ENCODE measurements around the gene ABTB1.

Gene ABTB1

GRCh38 chr3:127714125-127714571 is 41.4 kb downstream of the ABTB1 start:
- H3K4me3 ChIP-seq (ENCODE audit: low read depth, low read length) = no peak overlapping the region
- no peak for DNase-seq (ENCODE audit: low read depth)

GRCh38 chr3:127714866-127715265 is 42.1 kb downstream of the ABTB1 start:
- H3K4me3 ChIP-seq (ENCODE audit: low read depth, low read length) = no peak overlapping the region

GRCh38 chr3:127715532-127715931 is 42.8 kb downstream of the ABTB1 start:
- H3K4me3 ChIP-seq (ENCODE audit: low read depth, low read length) = no peak overlapping the region
- DNase-seq (ENCODE audit: low read depth) = no peak

More at GRCh38 chr3:127714866-127715265, 42.1 kb downstream of the ABTB1 start:
- DNase-seq (ENCODE audit: low read depth) = no peak

- DNase-seq (ENCODE audit: low read depth) = no peak
- H3K4me3 ChIP-seq (ENCODE audit: low read depth, low read length) = no peak overlapping the region
Observed at GRCh38 chr3:127716384-127716783, 43.6 kb downstream of the ABTB1 start.

DNA sequence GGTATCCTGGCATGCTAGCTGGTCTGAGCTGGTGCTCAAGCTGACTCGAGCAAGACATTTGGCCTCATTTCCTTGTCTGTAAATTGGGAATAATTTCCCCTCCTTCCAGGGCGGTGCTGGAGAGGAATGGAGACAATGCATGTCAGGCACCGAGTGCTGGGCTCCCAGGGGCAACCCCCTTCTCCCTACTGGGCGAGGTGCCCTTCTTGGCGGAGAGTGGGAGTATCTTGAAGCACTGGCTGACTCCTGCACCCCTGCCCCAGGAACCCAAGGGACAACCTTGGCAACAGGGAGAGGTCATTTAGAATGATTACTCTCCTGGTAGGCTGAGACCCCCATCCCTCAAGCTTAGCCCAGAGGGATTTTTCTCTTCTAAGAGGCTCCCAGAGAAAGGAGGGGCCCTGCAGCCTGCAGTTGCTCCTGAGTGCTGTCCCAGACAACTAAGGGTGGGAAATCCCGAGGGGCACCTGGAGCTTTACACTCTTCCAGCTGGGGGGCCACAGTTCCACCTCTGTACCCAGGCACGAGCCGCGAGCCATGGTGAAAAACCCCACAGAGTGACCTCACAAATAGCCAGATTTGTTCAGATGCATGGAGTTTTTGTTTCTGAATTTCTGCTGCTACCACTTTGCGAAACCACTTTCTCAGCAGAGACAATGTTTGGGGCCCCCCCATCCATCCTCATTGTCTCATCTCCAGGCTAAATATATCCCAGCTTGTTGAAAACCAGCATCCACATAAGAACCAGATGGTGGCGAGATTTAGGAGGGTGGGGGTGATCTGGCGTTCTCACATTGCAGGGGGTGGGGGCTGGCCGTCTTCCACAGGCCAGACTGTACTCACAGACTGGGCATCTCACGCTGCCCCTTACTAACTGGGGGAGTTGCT is 44.8 kb downstream of the ABTB1 start:
- H3K4me3 ChIP-seq (ENCODE audit: low read depth, low read length) = no peak overlapping the region
- DNase-seq (ENCODE audit: low read depth) = no peak

DNA sequence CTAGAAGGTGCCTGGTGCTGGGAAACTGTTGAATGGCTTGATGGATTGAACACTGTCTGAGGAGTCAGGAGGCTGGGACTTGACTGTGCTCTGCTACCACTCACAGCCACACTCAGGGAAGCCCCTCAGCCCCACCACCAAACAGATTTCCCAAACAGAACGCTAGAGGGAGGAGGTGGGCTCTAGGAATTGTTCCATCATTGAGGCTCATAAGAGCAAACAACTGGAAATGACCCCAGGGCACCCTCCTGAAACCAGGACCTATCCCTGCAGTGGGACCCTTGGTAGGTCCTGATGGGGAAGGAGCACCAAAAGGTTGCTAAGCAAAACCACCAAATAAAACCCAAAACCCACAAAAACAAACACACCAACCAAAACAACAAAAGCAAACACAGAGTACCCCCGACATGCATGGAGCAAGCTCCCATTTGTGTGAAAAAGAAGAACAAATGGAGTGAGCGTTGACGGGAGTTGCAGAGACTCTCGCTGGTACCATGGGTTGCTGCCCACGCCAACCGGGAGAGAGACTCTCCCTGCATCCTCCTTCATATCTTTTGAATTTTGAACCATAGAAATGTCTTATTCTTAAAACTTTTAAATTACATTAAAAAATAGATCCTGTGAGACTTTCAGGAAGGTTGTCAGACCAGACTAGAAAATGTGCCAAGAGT is 45.6 kb downstream of the ABTB1 start:
- H3K4me3 ChIP-seq (ENCODE audit: low read depth, low read length) = no peak overlapping the region
- DNase-seq (ENCODE audit: low read depth) = no peak

DNA sequence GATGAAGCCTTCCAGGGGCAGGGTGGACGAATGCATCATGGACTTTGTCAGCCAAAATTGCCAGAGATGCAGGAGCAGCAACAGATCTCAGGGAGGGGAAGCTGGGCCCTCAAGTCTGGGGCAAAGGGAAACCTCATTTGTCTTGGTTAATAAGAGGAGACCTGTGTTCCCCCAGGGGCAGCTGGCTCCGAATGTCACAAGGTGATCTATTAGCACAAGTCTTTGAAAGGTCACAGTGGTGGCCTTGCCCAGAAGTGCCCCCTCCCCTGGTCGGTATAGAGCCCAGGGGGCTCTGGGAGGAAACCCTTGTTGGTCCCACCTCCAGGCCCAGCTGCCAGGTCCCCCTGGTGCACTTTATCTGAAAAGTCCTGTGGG is 46.2 kb downstream of the ABTB1 start:
- DNase-seq (ENCODE audit: low read depth) = no peak
- no peak overlapping the region for H3K4me3 ChIP-seq (ENCODE audit: low read depth, low read length)

- DNase-seq (ENCODE audit: low read depth) = no peak
- no peak overlapping the region for H3K4me3 ChIP-seq (ENCODE audit: low read depth, low read length)
Observed at GRCh38 chr3:127719369-127719768, 46.6 kb downstream of the ABTB1 start.

DNA sequence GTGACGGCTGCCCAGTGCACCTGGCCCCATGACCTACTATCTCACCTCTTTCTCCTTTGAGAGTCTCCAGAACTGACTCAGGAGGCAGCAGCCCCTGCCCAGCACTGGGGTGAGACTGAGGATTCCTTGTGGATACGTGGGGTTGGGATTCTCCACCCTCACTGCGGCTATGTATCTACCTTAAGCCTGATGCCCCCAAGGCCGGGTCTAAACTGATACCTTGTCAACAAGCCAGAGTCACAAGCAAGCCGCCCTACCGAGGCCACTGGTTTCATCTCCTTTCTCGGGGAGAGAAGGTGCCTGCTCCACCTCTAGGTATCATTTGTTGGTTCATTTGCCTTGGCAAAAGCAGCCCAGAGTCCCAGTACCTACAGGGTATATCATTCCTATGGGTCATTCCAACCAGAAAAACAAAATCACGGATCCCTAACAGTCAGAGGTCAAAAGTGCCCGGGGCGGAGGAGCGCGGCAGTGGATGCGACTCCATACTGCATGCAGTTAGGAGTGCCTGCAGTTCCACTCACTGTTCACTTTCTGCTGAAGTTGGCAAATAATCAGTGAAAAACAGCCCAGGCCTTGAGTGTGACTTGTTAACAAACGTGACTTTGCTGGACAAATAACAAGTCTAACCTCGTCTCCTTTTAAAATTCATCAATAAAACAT is 47.5 kb downstream of the ABTB1 start:
- H3K4me3 ChIP-seq (ENCODE audit: low read depth, low read length) = no peak overlapping the region
- no peak for DNase-seq (ENCODE audit: low read depth)

- H3K4me3 ChIP-seq (ENCODE audit: low read depth, low read length) = no peak overlapping the region
- no peak for DNase-seq (ENCODE audit: low read depth)
Observed at GRCh38 chr3:127720985-127721935, 48.5 kb downstream of the ABTB1 start.

DNA sequence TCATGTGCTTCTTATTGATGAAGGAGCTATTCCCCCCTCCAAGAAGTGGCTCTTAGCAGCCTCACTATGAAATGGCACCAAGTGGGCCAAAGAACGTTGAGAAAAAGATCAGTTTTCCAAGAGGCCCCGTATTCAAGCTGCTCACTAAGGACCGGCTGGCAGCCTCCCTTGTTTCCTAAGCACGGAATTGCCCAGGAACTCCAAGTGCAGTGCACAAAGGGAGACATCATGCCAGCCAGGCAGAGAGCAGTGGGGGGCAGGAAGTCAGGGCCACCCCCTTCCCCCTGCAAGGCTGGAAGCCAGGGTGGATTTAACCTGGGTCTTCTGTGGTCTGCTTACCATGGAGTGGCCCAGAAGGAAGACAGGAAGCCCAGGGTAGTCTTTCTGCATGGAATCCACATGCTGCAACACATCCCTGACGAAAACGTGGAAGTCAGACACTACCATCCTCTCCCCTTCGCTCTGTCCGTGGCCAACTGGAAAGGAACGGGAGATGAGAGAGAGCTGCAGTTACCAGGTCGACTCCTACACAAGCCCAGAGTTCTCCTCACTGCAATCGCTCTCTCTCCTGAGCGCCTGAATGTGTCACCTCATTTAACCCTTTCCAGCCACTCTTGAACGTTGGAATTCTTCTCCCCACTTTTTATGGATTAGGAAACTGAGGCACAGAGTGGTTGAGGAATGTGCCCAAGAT is 49.5 kb downstream of the ABTB1 start:
- H3K4me3 ChIP-seq (ENCODE audit: low read depth, low read length) = no peak overlapping the region
- DNase-seq (ENCODE audit: low read depth) = no peak

- DNase-seq (ENCODE audit: low read depth) = no peak
- H3K4me3 ChIP-seq (ENCODE audit: low read depth, low read length) = no peak overlapping the region
Observed at GRCh38 chr3:127723011-127723567, 50.3 kb downstream of the ABTB1 start.

GRCh38 chr3:127726894-127727293 is 54.1 kb downstream of the ABTB1 start:
- no peak overlapping the region for H3K4me3 ChIP-seq (ENCODE audit: low read depth, low read length)
- no peak for DNase-seq (ENCODE audit: low read depth)

DNA sequence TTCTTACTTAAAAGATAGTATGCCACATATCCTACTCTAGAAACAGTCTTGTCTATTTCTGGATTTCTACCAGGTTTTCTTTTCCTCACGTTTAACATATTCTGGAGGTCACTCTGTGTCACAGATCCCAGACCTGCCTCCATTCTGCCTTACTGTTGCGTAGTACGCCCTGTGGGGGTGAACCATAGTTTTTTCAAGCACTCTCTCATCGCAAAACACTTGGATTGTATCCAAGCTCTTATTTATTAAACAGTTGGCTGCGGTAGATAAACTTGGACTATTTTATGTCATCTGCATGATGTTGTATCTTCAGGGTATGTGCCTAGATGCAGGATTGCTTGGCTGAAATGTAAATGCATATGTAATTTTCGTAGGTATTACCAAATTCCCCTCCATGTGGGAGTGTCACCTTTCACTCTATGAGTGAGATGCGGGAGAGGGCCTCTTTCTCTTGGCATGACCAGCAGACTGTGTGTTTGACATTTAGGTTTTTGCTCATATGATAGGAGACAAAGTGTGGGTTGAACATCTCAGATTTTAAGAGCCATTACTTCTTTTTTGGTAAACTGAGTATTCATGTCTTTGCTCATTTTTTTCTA is 55.8 kb downstream of the ABTB1 start:
- no peak for DNase-seq (ENCODE audit: low read depth)
- no peak overlapping the region for H3K4me3 ChIP-seq (ENCODE audit: low read depth, low read length)

GRCh38 chr3:127729556-127730056 is 56.9 kb downstream of the ABTB1 start:
- no peak for DNase-seq (ENCODE audit: low read depth)
- no peak overlapping the region for H3K4me3 ChIP-seq (ENCODE audit: low read depth, low read length)

DNA sequence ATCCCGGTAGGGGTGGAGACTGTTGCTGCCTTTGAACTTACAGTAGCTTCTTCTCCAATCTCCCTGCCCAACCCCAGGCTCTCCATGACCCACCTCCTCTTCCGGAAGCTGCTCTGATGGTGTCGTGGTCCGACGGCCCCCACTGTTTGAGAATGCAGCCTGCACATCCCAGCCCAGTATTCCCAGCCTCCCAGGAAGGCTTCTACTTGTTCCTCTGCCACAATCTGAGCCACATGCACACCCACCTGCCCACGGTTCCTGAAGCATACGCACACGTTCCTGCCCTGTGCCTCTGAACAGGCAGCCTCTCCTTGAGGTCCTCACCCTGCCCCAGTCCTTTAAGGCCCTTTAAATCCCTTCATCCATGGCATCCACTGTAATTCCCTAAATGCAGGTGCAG is 57.4 kb downstream of the ABTB1 start:
- H3K4me3 ChIP-seq (ENCODE audit: low read depth, low read length) = no peak overlapping the region
- DNase-seq (ENCODE audit: low read depth) = no peak
